Lung (tissue), 12 donors: ENCODE measurements around the gene SRP54. TPM values are rescaled to one million over a fixed set of nuclear protein-coding genes. Genes with fewer than 3 reads are reported as not detected.

Experiments used
- ATAC-seq: fragments of 200-7000 bp; cut with Tn5 transposase; one replicate; pipeline ENCODE4 v1.9.1; 2020; ENCODE audit warnings: moderate number of reproducible peaks; ENCODE audit not compliant: insufficient read depth, low FRiP score
- DNase-seq, 3 donors: peaks; one replicate each; pipeline ENCODE4 v3.0.0-alpha.2; 2013 to 2017
- H3K27ac ChIP-seq, 2 donors: one replicate each; pipeline ENCODE4 v1.5.1; 2013; ENCODE audit warnings: mild to moderate bottlenecking in 2 of 2, moderate library complexity in 2 of 2, control low read depth in 1 of 2, inconsistent platforms in 1 of 2, low read depth in 1 of 2, low read length in 1 of 2
- H3K27me3 ChIP-seq, 3 donors: one replicate each; pipeline ENCODE4 v1.5.1; 2013; ENCODE audit warnings: low read length in 2 of 3; ENCODE audit not compliant: control insufficient read depth in 3 of 3, insufficient read depth in 3 of 3
- H3K36me3 ChIP-seq, 4 donors: one replicate each; pipeline ENCODE4 v1.5.1; 2013; ENCODE audit warnings: low read length in 4 of 4, mild to moderate bottlenecking in 1 of 4, moderate library complexity in 1 of 4; ENCODE audit not compliant: control insufficient read depth in 4 of 4, insufficient read depth in 4 of 4
- H3K4me1 ChIP-seq, 5 donors: one replicate each; pipeline ENCODE4 v1.5.1; 2013; ENCODE audit warnings: low read length in 5 of 5, mild to moderate bottlenecking in 2 of 5, moderate library complexity in 1 of 5; ENCODE audit not compliant: control insufficient read depth in 5 of 5, insufficient read depth in 5 of 5
- H3K4me3 ChIP-seq: one replicate; pipeline ENCODE4 v1.5.1; 2013; ENCODE audit warnings: mild to moderate bottlenecking, control low read depth, moderate library complexity
- H3K9ac ChIP-seq, 2 donors: one replicate each; pipeline ENCODE4 v1.5.1; 2013; ENCODE audit warnings: low read length in 2 of 2, control low read depth in 1 of 2; ENCODE audit not compliant: insufficient read depth in 1 of 2
- H3K9me3 ChIP-seq, 4 donors: one replicate each; pipeline ENCODE4 v1.5.1; 2013; ENCODE audit warnings: low read length in 3 of 4, mild to moderate bottlenecking in 1 of 4, moderate library complexity in 1 of 4; ENCODE audit not compliant: control insufficient read depth in 4 of 4, insufficient read depth in 3 of 4
- WGBS, 2 donors: extraction: QIAGEN DNeasy Blood & Tissue Kit; methylation state at CpG; one replicate each; pipeline ENCODE4 v1.1.7; 2013; 5-methylcytosine and 5-hydroxymethylcytosine counted together
- polyA plus RNA-seq, 2 donors: library from polyadenylated mRNA; stranded (reverse); fragments of 200-250 nt; gene quantifications; one replicate each; pipeline ENCODE4 v1.2.1, GENCODE V29; 2013
- total RNA-seq, 2 donors: library from RNA; depleted of rRNA in 1 of 2; stranded (reverse); fragments of >200 nt in 1 of 2; gene quantifications; one replicate each; pipeline ENCODE4 v1.2.1, GENCODE V29; 2014 to 2021
- TF ChIP-seq, protein P1 (sequence below): IDR thresholded peaks from 2 replicates; pipeline ENCODE4 v1.5.1; 2012; ENCODE audit warnings: mild to moderate bottlenecking; ENCODE audit errors: control extremely low read depth, extremely low read depth
- donor health status: control.
- donor health status: control.
- donor health status: Bipolar disorder and iron deficiency.
- donor health status: healthy.
- donor health status: DM: yes; HTN: yes; CAD: no.

Gene SRP54
- total and polyA plus RNA-seq, 4 donors: 24.5 to 92.8 (median 44.8) TPM

DNA sequence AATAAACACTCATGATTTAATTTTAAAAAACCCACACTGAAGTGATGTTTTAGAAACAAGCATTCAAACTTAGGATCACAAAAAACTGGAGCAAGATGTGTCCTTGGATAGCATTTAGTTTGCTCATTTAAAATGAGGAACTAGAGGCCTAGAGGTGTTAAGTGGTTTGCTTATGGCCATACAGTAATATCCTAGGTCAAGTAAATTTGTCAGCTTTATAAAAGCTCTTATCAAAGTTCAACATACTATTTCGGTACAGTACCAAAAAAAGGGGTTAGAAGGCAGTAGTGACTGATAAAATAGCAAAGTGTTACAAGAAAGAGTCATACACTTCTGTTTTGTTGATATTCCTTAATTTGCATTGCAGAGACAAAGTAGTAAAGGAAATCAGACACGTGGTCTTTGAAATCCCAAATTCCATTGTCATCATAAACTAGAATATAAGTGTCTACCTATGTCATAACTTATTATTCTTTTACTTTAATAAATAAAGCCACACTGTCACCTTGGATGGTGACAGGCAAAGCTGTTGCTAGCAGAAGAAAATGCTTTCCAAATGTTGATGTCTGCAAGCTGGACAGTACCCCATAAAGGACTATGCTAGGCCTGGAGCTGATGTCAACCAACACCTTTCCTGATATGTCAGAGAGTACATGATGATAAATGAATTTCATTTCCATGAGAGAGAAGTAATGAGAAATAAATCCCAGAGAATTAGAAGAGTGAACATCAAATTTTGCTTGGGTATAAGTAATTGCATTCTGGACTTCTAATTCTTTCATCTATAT lies 17.6 kb upstream of the SRP54 start:
- Histone ChIP-seq H3K4me1 (no peaks in the 10 kb centered on the region), H3K36me3 (peaks cover 4 to 9% (median 6%) of the 10 kb centered on the region in 4 donors), H3K9ac (no peak overlapping the region), H3K27me3 (no peaks in the 10 kb centered on the region), H3K9me3 (no peaks in the 10 kb centered on the region), H3K4me3 (no peak overlapping the region), H3K27ac (no peak overlapping the region)
- no peak for ATAC-seq
- TF ChIP-seq, protein P1, sequence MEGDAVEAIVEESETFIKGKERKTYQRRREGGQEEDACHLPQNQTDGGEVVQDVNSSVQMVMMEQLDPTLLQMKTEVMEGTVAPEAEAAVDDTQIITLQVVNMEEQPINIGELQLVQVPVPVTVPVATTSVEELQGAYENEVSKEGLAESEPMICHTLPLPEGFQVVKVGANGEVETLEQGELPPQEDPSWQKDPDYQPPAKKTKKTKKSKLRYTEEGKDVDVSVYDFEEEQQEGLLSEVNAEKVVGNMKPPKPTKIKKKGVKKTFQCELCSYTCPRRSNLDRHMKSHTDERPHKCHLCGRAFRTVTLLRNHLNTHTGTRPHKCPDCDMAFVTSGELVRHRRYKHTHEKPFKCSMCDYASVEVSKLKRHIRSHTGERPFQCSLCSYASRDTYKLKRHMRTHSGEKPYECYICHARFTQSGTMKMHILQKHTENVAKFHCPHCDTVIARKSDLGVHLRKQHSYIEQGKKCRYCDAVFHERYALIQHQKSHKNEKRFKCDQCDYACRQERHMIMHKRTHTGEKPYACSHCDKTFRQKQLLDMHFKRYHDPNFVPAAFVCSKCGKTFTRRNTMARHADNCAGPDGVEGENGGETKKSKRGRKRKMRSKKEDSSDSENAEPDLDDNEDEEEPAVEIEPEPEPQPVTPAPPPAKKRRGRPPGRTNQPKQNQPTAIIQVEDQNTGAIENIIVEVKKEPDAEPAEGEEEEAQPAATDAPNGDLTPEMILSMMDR: no peak
- 74 to 78% methylated on average over 2 of the region's 2 CpGs for WGBS, 2 donors
- DNase-seq: no peak

DNA sequence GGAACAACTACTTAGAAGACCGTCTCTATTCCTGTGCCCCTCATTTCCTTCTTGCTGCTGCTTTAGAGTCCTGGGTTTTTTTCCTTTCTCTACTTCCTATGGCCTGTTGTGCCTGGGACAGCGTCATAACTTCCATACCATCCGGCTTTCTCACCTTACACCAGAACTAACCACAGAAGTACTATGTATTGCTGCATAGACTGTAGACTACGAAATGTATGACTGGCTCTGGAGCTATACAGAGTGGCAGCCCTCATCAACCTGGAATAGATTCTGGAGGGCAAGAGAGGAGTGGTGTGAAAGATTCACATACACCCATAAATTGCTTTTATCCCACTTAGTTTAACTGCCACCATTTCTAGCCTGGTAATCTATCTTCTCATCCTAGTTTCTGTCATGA lies 16.9 kb upstream of the SRP54 start:
- Histone ChIP-seq H3K4me1 (no peaks in the 10 kb centered on the region), H3K36me3 (peaks cover 4 to 8% (median 6%) of the 10 kb centered on the region in 4 donors), H3K4me3 (no peak overlapping the region), H3K27ac (no peak overlapping the region), H3K27me3 (no peaks in the 10 kb centered on the region), H3K9ac (no peak overlapping the region), H3K9me3 (no peaks in the 10 kb centered on the region)
- DNase-seq: no peak
- WGBS, 2 donors: 60 to 85% methylated on average over 4 of the region's 4 CpGs
- ATAC-seq: no peak
- TF ChIP-seq, protein P1: no peak

DNA sequence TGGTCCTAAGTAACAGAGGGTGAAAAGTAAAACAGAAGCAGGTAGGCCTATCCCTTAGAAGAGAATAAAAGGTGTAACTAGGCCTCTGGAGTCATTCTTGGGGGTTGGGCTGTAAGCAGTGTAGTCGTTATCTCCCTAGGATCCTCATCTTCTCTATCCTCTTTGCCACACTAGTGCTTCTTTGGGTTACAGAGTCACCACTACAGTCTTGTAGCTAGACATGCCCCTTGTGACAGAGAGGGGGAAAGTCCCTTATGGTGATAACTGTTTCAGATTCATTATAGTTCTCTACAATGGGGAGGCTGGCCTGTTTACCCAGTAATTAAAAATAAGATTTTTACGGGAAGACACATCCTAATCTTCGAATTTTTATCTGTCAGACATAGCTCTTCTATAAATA lies 16.4 kb upstream of the SRP54 start:
- TF ChIP-seq, protein P1: no peak
- Histone ChIP-seq H3K36me3 (peaks cover 4 to 8% (median 7%) of the 10 kb centered on the region in 4 donors), H3K9ac (no peak overlapping the region), H3K27ac (no peak overlapping the region), H3K9me3 (no peaks in the 10 kb centered on the region), H3K27me3 (no peaks in the 10 kb centered on the region), H3K4me3 (no peak overlapping the region), H3K4me1 (no peaks in the 10 kb centered on the region)
- ATAC-seq: no peak
- DNase-seq: no peak
- 87% methylated on average over 3 of the region's 3 CpGs for WGBS, 2 donors
